Activated CD8-positive, alpha-beta T cell treated with anti-CD3 and anti-CD28 coated beads for 36 hours (primary cell): ENCODE data around the gene MB. TPM values are rescaled to one million over a fixed set of nuclear protein-coding genes. Genes with fewer than 3 reads are reported as not detected.

ENCODE experiments used
- ATAC-seq: fragments of 200-7000 bp; cut with Tn5 transposase; one replicate; pipeline ENCODE4 v1.10.0; 2021; ENCODE audit warnings: mild to moderate bottlenecking, moderate library complexity
- CTCF ChIA-PET: fragments of 350-600 bp; sonication (Branson Sonifier 250); formaldehyde crosslinking; loops from one replicate; lab custom pipeline; 2021; ENCODE audit warnings: antibody characterized with exemption; lab: Charles Lee
- POLR2A ChIA-PET: fragments of 350-600 bp; sonication (Branson Sonifier 250); formaldehyde crosslinking; loops from one replicate; lab custom pipeline; 2021; ENCODE audit warnings: antibody characterized with exemption; lab: Charles Lee
- DNase-seq: peaks from one replicate; pipeline ENCODE4 v3.0.0-alpha.2; 2020
- H3K27ac Mint-ChIP-seq: one replicate; pipeline ENCODE4 v1.8.0; 2021; ENCODE audit warnings: mild to moderate bottlenecking, mixed read lengths
- H3K27me3 Mint-ChIP-seq: one replicate; pipeline ENCODE4 v1.8.0; 2021; ENCODE audit warnings: mixed read lengths
- H3K36me3 Mint-ChIP-seq: one replicate; pipeline ENCODE4 v1.8.0; 2021; ENCODE audit warnings: low read depth, mixed read lengths
- H3K4me1 Mint-ChIP-seq: one replicate; pipeline ENCODE4 v1.8.0; 2021; ENCODE audit warnings: low read depth, mixed read lengths
- H3K4me3 Mint-ChIP-seq: one replicate; pipeline ENCODE4 v1.8.0; 2021; ENCODE audit warnings: mild to moderate bottlenecking, moderate library complexity, mixed read lengths
- H3K9me3 Mint-ChIP-seq: one replicate; pipeline ENCODE4 v1.8.0; 2021; ENCODE audit warnings: mixed read lengths
- CTCF ChIP-seq: fragments of 200-600 bp; IDR thresholded peaks from one replicate; pipeline ENCODE4 v1.8.0; 2022; ENCODE audit warnings: antibody characterized with exemption, mild to moderate bottlenecking
- intact Hi-C: fragments of 100-400 bp; cut with micrococcal nuclease; formaldehyde crosslinking; loops from one replicate; pipeline ENCODE4 v1.10.0; 2022
- total RNA-seq, 2 experiments: library from RNA; stranded (reverse); gene quantifications; one replicate each; pipeline ENCODE4 v1.2.3, GENCODE V29; 2021

The MB gene
- total RNA-seq, 2 experiments from 2014 or later: not detected

DNA sequence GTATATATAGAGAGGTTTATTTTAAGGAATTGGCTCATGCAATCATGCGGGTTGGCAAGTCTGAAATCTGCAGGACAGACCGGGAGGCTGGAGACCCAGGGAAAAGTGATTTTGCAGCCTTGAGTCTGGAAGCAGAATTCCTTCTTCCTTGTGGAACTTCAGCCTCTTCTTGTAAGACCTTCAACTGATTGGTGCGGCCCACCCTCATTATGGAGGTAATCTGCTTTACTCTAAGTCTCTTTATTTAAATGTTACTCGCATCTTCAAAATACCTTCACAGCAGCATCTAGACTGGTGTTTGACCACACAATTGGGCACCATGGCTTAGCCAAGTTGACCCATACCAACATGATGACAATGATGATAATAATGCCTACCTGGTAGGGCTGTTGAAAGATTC, 17.8 kb downstream of the MB start:
- H3K36me3 Mint-ChIP-seq: no peaks in the 10 kb centered on the region
- peaks cover 2% of the 10 kb centered on the region for H3K27me3 Mint-ChIP-seq
- DNase-seq: no peak
- H3K27ac Mint-ChIP-seq: no peak overlapping the region
- no peaks in the 10 kb centered on the region for H3K4me1 Mint-ChIP-seq
- no peak for ATAC-seq
- H3K4me3 Mint-ChIP-seq: no peak overlapping the region
- intact Hi-C loops: no loop called here
- H3K9me3 Mint-ChIP-seq: no peaks in the 10 kb centered on the region
- CTCF ChIA-PET: no interaction called here
- POLR2A ChIA-PET: no interaction called here
- no peak for TF ChIP-seq CTCF

GRCh38 chr22:35598396-35598710, 18.8 kb downstream of the MB start:
- CTCF ChIA-PET: no interaction called here
- no peaks in the 10 kb centered on the region for H3K9me3 Mint-ChIP-seq
- H3K36me3 Mint-ChIP-seq: no peaks in the 10 kb centered on the region
- ATAC-seq (no peak), DNase-seq (no peak)
- POLR2A ChIA-PET: no interaction called here
- peaks cover 2% of the 10 kb centered on the region for H3K27me3 Mint-ChIP-seq
- TF ChIP-seq CTCF: no peak
- intact Hi-C loops: no loop called here
- no peaks in the 10 kb centered on the region for H3K4me1 Mint-ChIP-seq
- H3K4me3 Mint-ChIP-seq: no peak overlapping the region
- no peak overlapping the region for H3K27ac Mint-ChIP-seq

GRCh38 chr22:35597692-35598395, 19.3 kb downstream of the MB start:
- no peaks in the 10 kb centered on the region for H3K36me3 Mint-ChIP-seq
- DNase-seq (no peak), ATAC-seq (no peak)
- H3K4me1 Mint-ChIP-seq: no peaks in the 10 kb centered on the region
- no peak for TF ChIP-seq CTCF
- POLR2A ChIA-PET: interaction anchor here (0.6 kb wide), 1 partner anchor 103 kb away, joined by 3 read pairs; no protein-coding TSS in a partner anchor
- no peak overlapping the region for H3K4me3 Mint-ChIP-seq
- no peak overlapping the region for H3K27ac Mint-ChIP-seq
- intact Hi-C loops: no loop called here
- CTCF ChIA-PET: no interaction called here
- H3K27me3 Mint-ChIP-seq: peaks cover 2% of the 10 kb centered on the region
- H3K9me3 Mint-ChIP-seq: no peaks in the 10 kb centered on the region

DNA sequence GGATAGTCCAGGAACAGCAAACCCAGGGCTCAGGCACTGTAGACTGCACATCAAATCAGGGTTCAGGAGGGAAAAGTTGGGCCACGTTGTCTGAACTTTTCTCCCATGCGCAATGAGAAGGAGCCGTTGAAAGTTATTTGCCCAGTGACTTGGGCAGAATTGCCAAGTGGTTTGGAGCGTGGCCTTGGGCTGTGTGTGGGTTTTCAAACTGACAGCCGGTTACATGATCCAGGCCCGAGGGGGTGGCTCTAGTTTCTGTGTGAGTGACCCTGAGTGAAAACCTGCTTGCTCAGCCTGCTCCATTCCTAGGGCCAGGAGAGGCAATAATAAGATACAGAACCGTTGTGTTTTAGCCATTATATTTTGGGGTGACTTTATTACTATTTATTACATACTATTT, 20.3 kb downstream of the MB start:
- TF ChIP-seq CTCF: no peak
- H3K9me3 Mint-ChIP-seq: no peaks in the 10 kb centered on the region
- no peaks in the 10 kb centered on the region for H3K36me3 Mint-ChIP-seq
- no peak overlapping the region for H3K4me3 Mint-ChIP-seq
- no peak for DNase-seq
- POLR2A ChIA-PET: no interaction called here
- CTCF ChIA-PET: interaction anchor here (1.2 kb wide), 1 partner anchor 15 kb away, joined by 4 read pairs; no protein-coding TSS in a partner anchor
- no peaks in the 10 kb centered on the region for H3K4me1 Mint-ChIP-seq
- intact Hi-C loops: no loop called here
- ATAC-seq: no peak
- no peak overlapping the region for H3K27ac Mint-ChIP-seq
- H3K27me3 Mint-ChIP-seq: peaks cover 2% of the 10 kb centered on the region

DNA sequence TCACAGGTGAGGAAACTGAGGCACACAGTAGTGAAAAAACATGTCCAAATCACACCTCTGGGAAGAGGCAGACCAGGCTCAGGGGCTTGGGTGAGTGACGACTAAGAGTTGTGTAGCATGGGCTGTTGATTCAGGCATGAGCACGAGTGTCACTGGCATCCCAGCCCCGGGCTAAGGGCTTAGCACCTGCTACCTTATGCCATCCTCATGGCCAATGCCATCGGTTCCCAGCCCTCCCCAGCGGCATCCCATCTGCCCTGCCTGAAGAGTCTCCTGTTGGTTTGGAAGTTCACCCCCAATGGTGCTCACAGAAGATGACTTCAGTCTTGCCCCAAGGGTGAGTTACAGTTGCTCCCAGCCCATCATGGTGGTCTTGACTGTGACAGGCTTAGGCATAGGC, 22.4 kb downstream of the MB start:
- no peak overlapping the region for H3K4me3 Mint-ChIP-seq
- no peaks in the 10 kb centered on the region for H3K9me3 Mint-ChIP-seq
- DNase-seq: no peak
- ChIA-PET POLR2A (no interaction called here), CTCF (no interaction called here)
- no peaks in the 10 kb centered on the region for H3K4me1 Mint-ChIP-seq
- no peaks in the 10 kb centered on the region for H3K36me3 Mint-ChIP-seq
- peaks cover 2% of the 10 kb centered on the region for H3K27me3 Mint-ChIP-seq
- no peak for TF ChIP-seq CTCF
- ATAC-seq: no peak
- H3K27ac Mint-ChIP-seq: no peak overlapping the region
- intact Hi-C loops: no loop called here
